ENCODE data around the gene ETV4. TPM values are rescaled to one million over a fixed set of nuclear protein-coding genes. Genes with fewer than 3 reads are reported as not detected.

Gene ETV4
- total and polyA plus RNA-seq, 2 of the 13 experiments (the other 11 are each of a cell fraction or from before 2014, with no cell fraction given): 128 to 330 TPM

DNA sequence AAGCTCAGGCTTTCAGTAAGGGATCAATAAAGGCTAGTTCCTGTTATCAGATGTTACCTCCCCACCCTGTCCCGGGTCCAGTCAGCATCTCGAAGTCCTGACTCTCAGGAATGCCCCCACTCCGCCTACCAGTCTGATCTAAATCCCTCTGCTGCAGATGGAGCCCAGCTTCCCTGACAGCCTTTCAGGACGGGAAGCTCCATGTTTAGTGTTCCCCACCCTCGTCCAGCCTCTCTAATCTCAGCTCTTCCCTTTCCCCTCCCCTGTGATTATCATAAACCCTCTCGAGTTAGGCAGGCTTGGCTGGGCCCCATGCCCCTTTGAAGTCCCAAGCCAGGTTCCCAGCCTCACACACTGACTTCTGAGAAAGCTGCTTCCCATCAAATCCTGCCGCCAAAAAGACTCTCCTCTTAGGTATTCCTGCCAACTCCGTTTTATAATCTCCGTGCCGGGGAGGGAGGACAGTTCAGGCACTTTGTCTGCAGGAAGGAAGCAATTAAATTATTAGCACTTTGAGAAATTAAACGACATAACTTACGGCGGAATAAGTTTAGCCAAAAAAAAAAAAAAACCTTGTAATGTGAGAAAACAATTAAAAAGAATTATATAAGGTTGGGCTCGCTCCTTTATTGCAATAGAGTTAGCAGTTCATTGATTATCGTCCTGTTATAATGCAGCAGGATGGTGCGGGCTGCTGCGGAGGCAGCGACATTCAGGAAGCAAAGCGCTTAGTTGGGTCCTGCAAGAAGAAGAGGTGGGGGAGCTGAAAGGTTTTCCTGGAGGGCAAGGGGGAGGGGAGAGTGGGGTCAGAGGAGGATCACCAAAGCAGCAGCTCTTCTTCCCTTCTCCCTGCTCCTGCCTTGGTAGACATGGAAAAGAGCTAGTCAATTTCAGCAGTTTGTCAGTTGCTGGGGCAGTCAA, 16.8 kb upstream of the ETV4 start (continued):
- TF ChIP-seq ARHGAP35 (CRISPR knock-in tag; IDR thresholded peaks at IDR 0.05; ENCODE audit: borderline replicate concordance) (no peak), TEAD3 (CRISPR knock-in tag; optimal IDR thresholded peaks at IDR 0.05; ENCODE audit: borderline replicate concordance) (no peak), TBX2 (CRISPR knock-in tag; IDR thresholded peaks at IDR 0.05; ENCODE audit: borderline replicate concordance) (peak; percentile 58; the same call in 1 of the 2 replicates), GZF1 (CRISPR knock-in tag; IDR thresholded peaks at IDR 0.05) (no peak), ZNF232 (CRISPR knock-in tag; IDR thresholded peaks at IDR 0.05; ENCODE audit: borderline replicate concordance) (no peak), GFI1 (CRISPR knock-in tag; IDR thresholded peaks at IDR 0.05; ENCODE audit: borderline replicate concordance) (0 out of 2 replicates have a peak, but pooled peaks have one; percentile 21), ZNF557 (CRISPR knock-in tag; IDR thresholded peaks at IDR 0.05) (no peak), ZNF724P (CRISPR knock-in tag; IDR thresholded peaks at IDR 0.05; ENCODE audit: borderline replicate concordance) (no peak), TFDP1 (CRISPR knock-in tag; IDR thresholded peaks at IDR 0.05; ENCODE audit: borderline replicate concordance) (0 out of 2 replicates have a peak, but pooled peaks have one; percentile 14), ZBTB21 (CRISPR knock-in tag; IDR thresholded peaks at IDR 0.05) (no peak), ZNF121 (CRISPR knock-in tag; IDR thresholded peaks at IDR 0.05) (no peak; the same call in 1 of the 2 replicates), NFIB (CRISPR knock-in tag; IDR thresholded peaks at IDR 0.05; ENCODE audit: borderline replicate concordance) (0 out of 2 replicates have a peak, but pooled peaks have one; percentile 21), ELF1 (CRISPR knock-in tag; IDR thresholded peaks at IDR 0.05) (no peak), KMT2A (CRISPR knock-in tag; IDR thresholded peaks at IDR 0.05) (no peak), ZFAT (CRISPR knock-in tag; conservative IDR thresholded peaks at IDR 0.05) (no peak), ZKSCAN5 (CRISPR knock-in tag; IDR thresholded peaks at IDR 0.05) (no peak), YY1 (IDR thresholded peaks at IDR 0.05; ENCODE audit: insufficient read depth, insufficient replicate concordance, low read depth, low read length) (no peak)
- TF ChIP-seq, protein P1, sequence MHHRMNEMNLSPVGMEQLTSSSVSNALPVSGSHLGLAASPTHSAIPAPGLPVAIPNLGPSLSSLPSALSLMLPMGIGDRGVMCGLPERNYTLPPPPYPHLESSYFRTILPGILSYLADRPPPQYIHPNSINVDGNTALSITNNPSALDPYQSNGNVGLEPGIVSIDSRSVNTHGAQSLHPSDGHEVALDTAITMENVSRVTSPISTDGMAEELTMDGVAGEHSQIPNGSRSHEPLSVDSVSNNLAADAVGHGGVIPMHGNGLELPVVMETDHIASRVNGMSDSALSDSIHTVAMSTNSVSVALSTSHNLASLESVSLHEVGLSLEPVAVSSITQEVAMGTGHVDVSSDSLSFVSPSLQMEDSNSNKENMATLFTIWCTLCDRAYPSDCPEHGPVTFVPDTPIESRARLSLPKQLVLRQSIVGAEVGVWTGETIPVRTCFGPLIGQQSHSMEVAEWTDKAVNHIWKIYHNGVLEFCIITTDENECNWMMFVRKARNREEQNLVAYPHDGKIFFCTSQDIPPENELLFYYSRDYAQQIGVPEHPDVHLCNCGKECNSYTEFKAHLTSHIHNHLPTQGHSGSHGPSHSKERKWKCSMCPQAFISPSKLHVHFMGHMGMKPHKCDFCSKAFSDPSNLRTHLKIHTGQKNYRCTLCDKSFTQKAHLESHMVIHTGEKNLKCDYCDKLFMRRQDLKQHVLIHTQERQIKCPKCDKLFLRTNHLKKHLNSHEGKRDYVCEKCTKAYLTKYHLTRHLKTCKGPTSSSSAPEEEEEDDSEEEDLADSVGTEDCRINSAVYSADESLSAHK (CRISPR knock-in tag; IDR thresholded peaks at IDR 0.05; ENCODE audit: borderline replicate concordance): no peak
- TF ChIP-seq, protein P2, sequence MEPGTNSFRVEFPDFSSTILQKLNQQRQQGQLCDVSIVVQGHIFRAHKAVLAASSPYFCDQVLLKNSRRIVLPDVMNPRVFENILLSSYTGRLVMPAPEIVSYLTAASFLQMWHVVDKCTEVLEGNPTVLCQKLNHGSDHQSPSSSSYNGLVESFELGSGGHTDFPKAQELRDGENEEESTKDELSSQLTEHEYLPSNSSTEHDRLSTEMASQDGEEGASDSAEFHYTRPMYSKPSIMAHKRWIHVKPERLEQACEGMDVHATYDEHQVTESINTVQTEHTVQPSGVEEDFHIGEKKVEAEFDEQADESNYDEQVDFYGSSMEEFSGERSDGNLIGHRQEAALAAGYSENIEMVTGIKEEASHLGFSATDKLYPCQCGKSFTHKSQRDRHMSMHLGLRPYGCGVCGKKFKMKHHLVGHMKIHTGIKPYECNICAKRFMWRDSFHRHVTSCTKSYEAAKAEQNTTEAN (CRISPR knock-in tag; conservative IDR thresholded peaks at IDR 0.05): no peak
- TF ChIP-seq, protein P3, sequence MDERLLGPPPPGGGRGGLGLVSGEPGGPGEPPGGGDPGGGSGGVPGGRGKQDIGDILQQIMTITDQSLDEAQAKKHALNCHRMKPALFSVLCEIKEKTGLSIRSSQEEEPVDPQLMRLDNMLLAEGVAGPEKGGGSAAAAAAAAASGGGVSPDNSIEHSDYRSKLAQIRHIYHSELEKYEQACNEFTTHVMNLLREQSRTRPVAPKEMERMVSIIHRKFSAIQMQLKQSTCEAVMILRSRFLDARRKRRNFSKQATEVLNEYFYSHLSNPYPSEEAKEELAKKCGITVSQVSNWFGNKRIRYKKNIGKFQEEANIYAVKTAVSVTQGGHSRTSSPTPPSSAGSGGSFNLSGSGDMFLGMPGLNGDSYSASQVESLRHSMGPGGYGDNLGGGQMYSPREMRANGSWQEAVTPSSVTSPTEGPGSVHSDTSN (CRISPR knock-in tag; IDR thresholded peaks at IDR 0.05): no peak
- TF ChIP-seq, protein P4, sequence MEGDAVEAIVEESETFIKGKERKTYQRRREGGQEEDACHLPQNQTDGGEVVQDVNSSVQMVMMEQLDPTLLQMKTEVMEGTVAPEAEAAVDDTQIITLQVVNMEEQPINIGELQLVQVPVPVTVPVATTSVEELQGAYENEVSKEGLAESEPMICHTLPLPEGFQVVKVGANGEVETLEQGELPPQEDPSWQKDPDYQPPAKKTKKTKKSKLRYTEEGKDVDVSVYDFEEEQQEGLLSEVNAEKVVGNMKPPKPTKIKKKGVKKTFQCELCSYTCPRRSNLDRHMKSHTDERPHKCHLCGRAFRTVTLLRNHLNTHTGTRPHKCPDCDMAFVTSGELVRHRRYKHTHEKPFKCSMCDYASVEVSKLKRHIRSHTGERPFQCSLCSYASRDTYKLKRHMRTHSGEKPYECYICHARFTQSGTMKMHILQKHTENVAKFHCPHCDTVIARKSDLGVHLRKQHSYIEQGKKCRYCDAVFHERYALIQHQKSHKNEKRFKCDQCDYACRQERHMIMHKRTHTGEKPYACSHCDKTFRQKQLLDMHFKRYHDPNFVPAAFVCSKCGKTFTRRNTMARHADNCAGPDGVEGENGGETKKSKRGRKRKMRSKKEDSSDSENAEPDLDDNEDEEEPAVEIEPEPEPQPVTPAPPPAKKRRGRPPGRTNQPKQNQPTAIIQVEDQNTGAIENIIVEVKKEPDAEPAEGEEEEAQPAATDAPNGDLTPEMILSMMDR (CRISPR knock-in tag; IDR thresholded peaks at IDR 0.05): no peak
